HCT116 (cell line): ENCODE results near the gene CDC14A. TPM values are rescaled to one million over a fixed set of nuclear protein-coding genes. Genes with fewer than 3 reads are reported as not detected.

ENCODE experiments used
- ATAC-seq: fragments of 200-7000 bp; cut with Tn5 transposase; 2 replicates; pipeline ENCODE4 v1.9.1; 2020; ENCODE audit warnings: mild to moderate bottlenecking, moderate library complexity
- BruUV-seq: library from RNA; stranded (reverse); fragments of 400-500 nt; replicated peaks from 2 replicates; lab custom pipeline; 2021; lab: Mats Ljungman, UMichigan
- CTCF ChIA-PET: fragments of 300-600 bp; sonication (Branson Sonifier 250); formaldehyde crosslinking; loops from one replicate; lab custom pipeline; 2021; ENCODE audit warnings: antibody characterized with exemption; lab: Charles Lee
- POLR2A ChIA-PET: fragments of 300-600, 350-600 bp; sonication (Branson Sonifier 250); formaldehyde crosslinking; loops from one replicate; lab custom pipeline; 2021; ENCODE audit warnings: antibody characterized with exemption; lab: Charles Lee
- RAD21 ChIA-PET, 2 experiments: fragments of 300-600 bp; sonication (Branson Sonifier 250); formaldehyde crosslinking; loops; one replicate each; lab custom pipeline; 2023; ENCODE audit warnings: low total read pairs in 2 of 2; ENCODE audit not compliant: uncharacterized antibody in 2 of 2, unreplicated experiment in 2 of 2, low non-redundant PET in 1 of 2; lab: Charles Lee
- DNase-seq: peaks from one replicate; pipeline ENCODE4 v3.0.0-alpha.2; 2010; ENCODE audit warnings: low read depth, low spot score
- H2AFZ ChIP-seq: fragments of 200-600 bp; shearing (Covaris generic), sonication (generic); 2 replicates; pipeline ENCODE4 v1.6.1; 2017; ENCODE audit warnings: low read depth, mixed run types, mixed read lengths, antibody characterized with exemption, low read length; ENCODE audit not compliant: poor library complexity, severe bottlenecking
- H3K27ac ChIP-seq: 2 replicates; pipeline ENCODE4 v1.5.1; 2012; ENCODE audit warnings: low read depth, low read length
- H3K27me3 ChIP-seq: fragments of 200-600 bp; sonication (generic); 2 replicates; pipeline ENCODE4 v1.6.1; 2016; ENCODE audit warnings: mixed run types, low read length, mixed read lengths; ENCODE audit not compliant: insufficient read depth
- H3K36me3 ChIP-seq, 2 experiments: fragments of 200-500 bp in 1 of 2; fragments of 200-600 bp in 1 of 2; sonication (Bioruptor generic) in 1 of 2; sonication (generic) in 1 of 2; 2 replicates each; pipeline versions ENCODE4 v1.5.1 to v1.6.1; 2014 to 2016; ENCODE audit warnings: low read length in 2 of 2, inconsistent platforms in 1 of 2, mixed read lengths in 1 of 2, mixed run types in 1 of 2; ENCODE audit not compliant: insufficient read depth in 2 of 2, control insufficient read depth in 1 of 2
- H3K4me1 ChIP-seq, 2 experiments: fragments of 200-600 bp in 1 of 2; sonication (generic) in 1 of 2; 2 replicates each; pipeline versions ENCODE4 v1.5.1 to v1.6.1; 2012 to 2017; ENCODE audit warnings: low read length in 2 of 2, inconsistent platforms in 1 of 2, mild to moderate bottlenecking in 1 of 2, mixed read lengths in 1 of 2, mixed run types in 1 of 2, moderate library complexity in 1 of 2; ENCODE audit not compliant: insufficient read depth in 2 of 2, control insufficient read depth in 1 of 2
- H3K4me2 ChIP-seq: fragments of 200-600 bp; sonication (generic); 2 replicates; pipeline ENCODE4 v1.6.1; 2017; ENCODE audit warnings: mixed run types, low read length, mixed read lengths
- H3K4me3 ChIP-seq, 2 experiments: fragments of 200-600 bp in 1 of 2; sonication (generic) in 1 of 2; replicated peaks in 1 of 2; 2 replicates each; pipeline ENCODE4 v1.5.1; 2011 to 2016; ENCODE audit warnings: low read length in 2 of 2, control low read depth in 1 of 2, low read depth in 1 of 2, mild to moderate bottlenecking in 1 of 2, mixed read lengths in 1 of 2, mixed run types in 1 of 2
- H3K79me2 ChIP-seq: fragments of 200-600 bp; sonication (generic); 2 replicates; pipeline ENCODE4 v1.6.1; 2017; ENCODE audit warnings: mild to moderate bottlenecking, mixed run types, low read length, moderate library complexity, mixed read lengths; ENCODE audit not compliant: insufficient read depth
- H3K9ac ChIP-seq: fragments of 200-600 bp; sonication (generic); 2 replicates; pipeline ENCODE4 v1.6.1; 2016; ENCODE audit warnings: low read length, mixed read lengths
- H3K9me2 ChIP-seq: fragments of 200-600 bp; sonication (generic), shearing (Covaris generic); 2 replicates; pipeline ENCODE4 v1.6.1; 2017; ENCODE audit warnings: mixed run types, mild to moderate bottlenecking, moderate library complexity; ENCODE audit not compliant: insufficient read depth
- H3K9me3 ChIP-seq, 2 experiments: fragments of 200-500 bp in 1 of 2; fragments of 200-600 bp in 1 of 2; sonication (Bioruptor generic) in 1 of 2; sonication (generic) in 1 of 2; 2 replicates each; pipeline ENCODE4 v1.6.1; 2014 to 2017; ENCODE audit warnings: low read length in 2 of 2, mixed read lengths in 2 of 2, inconsistent platforms in 1 of 2, low read depth in 1 of 2, mild to moderate bottlenecking in 1 of 2, mixed run types in 1 of 2, moderate library complexity in 1 of 2; ENCODE audit not compliant: control insufficient read depth in 1 of 2, insufficient read depth in 1 of 2
- H4K20me1 ChIP-seq: fragments of 200-600 bp; sonication (generic), shearing (Covaris generic); 2 replicates; pipeline ENCODE4 v1.6.1; 2017; ENCODE audit warnings: mixed run types, mild to moderate bottlenecking, moderate library complexity; ENCODE audit not compliant: insufficient read depth
- ATF3 ChIP-seq: IDR thresholded peaks from 2 replicates; pipeline ENCODE4 v1.6.1; 2012
- CBX3 ChIP-seq: IDR thresholded peaks from 2 replicates; pipeline ENCODE4 v1.6.1; 2012; ENCODE audit warnings: low read depth
- CEBPB ChIP-seq: IDR thresholded peaks from 2 replicates; pipeline ENCODE4 v1.6.1; 2012; ENCODE audit warnings: low read depth
- CTCF ChIP-seq, 3 experiments: fragments of 200-600 bp in 1 of 3; sonication (generic) in 1 of 3; IDR thresholded peaks in 2 of 3; conservative IDR thresholded peaks in 1 of 3; 2 replicates each; pipeline ENCODE4 v1.5.1; 2012 to 2017; ENCODE audit warnings: low read depth in 2 of 3, low read length in 2 of 3, antibody characterized with exemption in 1 of 3, borderline replicate concordance in 1 of 3, control low read depth in 1 of 3, mild to moderate bottlenecking in 1 of 3, mixed read lengths in 1 of 3, mixed run types in 1 of 3, moderate library complexity in 1 of 3; ENCODE audit not compliant: insufficient read depth in 1 of 3
- EGR1 ChIP-seq: IDR thresholded peaks from 2 replicates; pipeline ENCODE4 v1.6.1; 2012; ENCODE audit warnings: low read depth
- ELF1 ChIP-seq: IDR thresholded peaks from 2 replicates; pipeline ENCODE4 v1.6.1; 2012; ENCODE audit warnings: low read depth, borderline replicate concordance
- EZH2 ChIP-seq: fragments of 200-600 bp; sonication (generic); IDR thresholded peaks from 2 replicates; pipeline ENCODE4 v1.6.1; 2017; ENCODE audit warnings: antibody characterized with exemption, mixed run types
- EZH2phosphoT487 ChIP-seq: fragments of 200-600 bp; IDR thresholded peaks from 2 replicates; pipeline ENCODE4 v1.6.1; 2018; ENCODE audit warnings: antibody characterized with exemption, borderline replicate concordance
- FOSL1 ChIP-seq: IDR thresholded peaks from 2 replicates; pipeline ENCODE4 v1.6.1; 2012; ENCODE audit warnings: low read depth
- JUND ChIP-seq: IDR thresholded peaks from 2 replicates; pipeline ENCODE4 v1.6.1; 2012
- POLR2A ChIP-seq: IDR thresholded peaks from 2 replicates; pipeline ENCODE4 v1.7.0; 2011; ENCODE audit warnings: borderline replicate concordance; ENCODE audit not compliant: insufficient read depth, insufficient read length; ENCODE audit errors: extremely low read depth
- POLR2AphosphoS5 ChIP-seq: IDR thresholded peaks from 2 replicates; pipeline ENCODE4 v1.6.1; 2011; ENCODE audit warnings: mild to moderate bottlenecking, low read depth, low read length, moderate library complexity
- SIN3A ChIP-seq: IDR thresholded peaks from 2 replicates; pipeline ENCODE4 v1.6.1; 2012; ENCODE audit warnings: low read depth
- SP1 ChIP-seq: IDR thresholded peaks from 2 replicates; pipeline ENCODE4 v1.6.1; 2012; ENCODE audit warnings: low read depth
- TCF7L2 ChIP-seq: IDR thresholded peaks from 2 replicates; pipeline ENCODE4 v1.7.0; 2011; ENCODE audit warnings: borderline replicate concordance, inconsistent platforms; ENCODE audit not compliant: insufficient read depth, insufficient read length; ENCODE audit errors: extremely low read depth
- YY1 ChIP-seq: IDR thresholded peaks from 2 replicates; pipeline ENCODE4 v1.6.1; 2011; ENCODE audit warnings: low read length, low read depth, moderate library complexity, mild to moderate bottlenecking; ENCODE audit not compliant: insufficient replicate concordance; ENCODE audit errors: extremely low read depth
- ZFX ChIP-seq: fragments of 450-650 bp; IDR thresholded peaks from 2 replicates; pipeline ENCODE4 v1.6.1; 2017
- ZNF274 ChIP-seq: fragments of 200-500 bp; sonication (Bioruptor generic); IDR thresholded peaks from 2 replicates; pipeline ENCODE4 v1.6.1; 2014; ENCODE audit warnings: mild to moderate bottlenecking, low read depth, low read length, inconsistent platforms
- intact Hi-C: fragments of 100-400 bp; cut with micrococcal nuclease; formaldehyde crosslinking; loops from 2 replicates; pipeline ENCODE4 v1.10.0; 2022
- total RNA-seq: library from RNA; stranded (reverse); gene quantifications from one replicate; pipeline ENCODE4 v1.2.1, GENCODE V29; 2021; ENCODE audit not compliant: unreplicated experiment
- TF ChIP-seq, protein P1 (sequence below): IDR thresholded peaks from 2 replicates; pipeline ENCODE4 v1.6.1; 2012; ENCODE audit warnings: low read depth
- TF ChIP-seq, protein P2 (sequence below): IDR thresholded peaks from 2 replicates; pipeline ENCODE4 v1.6.1; 2011; ENCODE audit warnings: mild to moderate bottlenecking, low read length, moderate library complexity; ENCODE audit not compliant: insufficient replicate concordance; ENCODE audit errors: extremely low read depth

CDC14A gene
- total RNA-seq, 1 experiment from 2014 or later, result 5.1 TPM

- H3K27me3 ChIP-seq, result no peaks in the 10 kb centered on the region
- POLR2A ChIA-PET, result no interaction called here
- no peak overlapping the region for H3K4me3 ChIP-seq
- H4K20me1 ChIP-seq, result no peaks in the 10 kb centered on the region
- H3K9ac ChIP-seq, result no peak overlapping the region
- H2AFZ ChIP-seq, result no peak overlapping the region
- no peaks in the 10 kb centered on the region for H3K36me3 ChIP-seq
- H3K4me2 ChIP-seq, result no peak overlapping the region
- DNase-seq, result no peak
- no peaks in the 10 kb centered on the region for H3K9me2 ChIP-seq
- H3K9me3 ChIP-seq, result no peaks in the 10 kb centered on the region
- no peak for ATAC-seq
- CTCF ChIA-PET, result no interaction called here
- no peak overlapping the region for H3K27ac ChIP-seq
- no peaks in the 10 kb centered on the region for H3K79me2 ChIP-seq
- no peaks in the 10 kb centered on the region for H3K4me1 ChIP-seq
- RAD21 ChIA-PET, result no interaction called here
- no TSS peak for BruUV-seq
- no peak for TF ChIP-seq EGR1
- no peak for TF ChIP-seq POLR2A
- no peak for TF ChIP-seq JUND
- no peak for TF ChIP-seq YY1
- TF ChIP-seq CBX3, result no peak
- TF ChIP-seq ZNF274, result no peak
- no peak for TF ChIP-seq FOSL1
- TF ChIP-seq ZFX, result no peak
- no peak for TF ChIP-seq ELF1
- TF ChIP-seq ATF3, result no peak
- no peak for TF ChIP-seq EZH2phosphoT487
- TF ChIP-seq, protein P1, sequence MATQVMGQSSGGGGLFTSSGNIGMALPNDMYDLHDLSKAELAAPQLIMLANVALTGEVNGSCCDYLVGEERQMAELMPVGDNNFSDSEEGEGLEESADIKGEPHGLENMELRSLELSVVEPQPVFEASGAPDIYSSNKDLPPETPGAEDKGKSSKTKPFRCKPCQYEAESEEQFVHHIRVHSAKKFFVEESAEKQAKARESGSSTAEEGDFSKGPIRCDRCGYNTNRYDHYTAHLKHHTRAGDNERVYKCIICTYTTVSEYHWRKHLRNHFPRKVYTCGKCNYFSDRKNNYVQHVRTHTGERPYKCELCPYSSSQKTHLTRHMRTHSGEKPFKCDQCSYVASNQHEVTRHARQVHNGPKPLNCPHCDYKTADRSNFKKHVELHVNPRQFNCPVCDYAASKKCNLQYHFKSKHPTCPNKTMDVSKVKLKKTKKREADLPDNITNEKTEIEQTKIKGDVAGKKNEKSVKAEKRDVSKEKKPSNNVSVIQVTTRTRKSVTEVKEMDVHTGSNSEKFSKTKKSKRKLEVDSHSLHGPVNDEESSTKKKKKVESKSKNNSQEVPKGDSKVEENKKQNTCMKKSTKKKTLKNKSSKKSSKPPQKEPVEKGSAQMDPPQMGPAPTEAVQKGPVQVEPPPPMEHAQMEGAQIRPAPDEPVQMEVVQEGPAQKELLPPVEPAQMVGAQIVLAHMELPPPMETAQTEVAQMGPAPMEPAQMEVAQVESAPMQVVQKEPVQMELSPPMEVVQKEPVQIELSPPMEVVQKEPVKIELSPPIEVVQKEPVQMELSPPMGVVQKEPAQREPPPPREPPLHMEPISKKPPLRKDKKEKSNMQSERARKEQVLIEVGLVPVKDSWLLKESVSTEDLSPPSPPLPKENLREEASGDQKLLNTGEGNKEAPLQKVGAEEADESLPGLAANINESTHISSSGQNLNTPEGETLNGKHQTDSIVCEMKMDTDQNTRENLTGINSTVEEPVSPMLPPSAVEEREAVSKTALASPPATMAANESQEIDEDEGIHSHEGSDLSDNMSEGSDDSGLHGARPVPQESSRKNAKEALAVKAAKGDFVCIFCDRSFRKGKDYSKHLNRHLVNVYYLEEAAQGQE, result no peak
- no peak for TF ChIP-seq CTCF (IDR thresholded peaks at IDR 0.05 in 2 of 3, conservative IDR thresholded peaks at IDR 0.05 in 1 of 3; ENCODE audit: borderline replicate concordance in 1 of 3, insufficient read depth in 1 of 3, low read depth in 2 of 3, low read length in 2 of 3)
- no peak for TF ChIP-seq SIN3A
- no peak for TF ChIP-seq TCF7L2
- no peak for TF ChIP-seq SP1
- TF ChIP-seq, protein P2, sequence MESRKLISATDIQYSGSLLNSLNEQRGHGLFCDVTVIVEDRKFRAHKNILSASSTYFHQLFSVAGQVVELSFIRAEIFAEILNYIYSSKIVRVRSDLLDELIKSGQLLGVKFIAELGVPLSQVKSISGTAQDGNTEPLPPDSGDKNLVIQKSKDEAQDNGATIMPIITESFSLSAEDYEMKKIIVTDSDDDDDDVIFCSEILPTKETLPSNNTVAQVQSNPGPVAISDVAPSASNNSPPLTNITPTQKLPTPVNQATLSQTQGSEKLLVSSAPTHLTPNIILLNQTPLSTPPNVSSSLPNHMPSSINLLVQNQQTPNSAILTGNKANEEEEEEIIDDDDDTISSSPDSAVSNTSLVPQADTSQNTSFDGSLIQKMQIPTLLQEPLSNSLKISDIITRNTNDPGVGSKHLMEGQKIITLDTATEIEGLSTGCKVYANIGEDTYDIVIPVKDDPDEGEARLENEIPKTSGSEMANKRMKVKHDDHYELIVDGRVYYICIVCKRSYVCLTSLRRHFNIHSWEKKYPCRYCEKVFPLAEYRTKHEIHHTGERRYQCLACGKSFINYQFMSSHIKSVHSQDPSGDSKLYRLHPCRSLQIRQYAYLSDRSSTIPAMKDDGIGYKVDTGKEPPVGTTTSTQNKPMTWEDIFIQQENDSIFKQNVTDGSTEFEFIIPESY, result no peak
- no peak for TF ChIP-seq POLR2AphosphoS5
- no peak for TF ChIP-seq EZH2
- TF ChIP-seq CEBPB, result no peak
- intact Hi-C loops, result no loop called here
These were observed 38.2 kb downstream of the CDC14A start for GRCh38 chr1:100390531-100390930.
